Neural crest cell (in vitro differentiated cells): ENCODE results near the gene TCF7L1. TPM values are rescaled to one million over a fixed set of nuclear protein-coding genes. Genes with fewer than 3 reads are reported as not detected.

ENCODE experiments used
- DNase-seq: peaks from one replicate; pipeline ENCODE4 v3.0.0; 2021; ENCODE audit warnings: low read depth, mixed read lengths, low spot score
- H3K27ac Mint-ChIP-seq: one replicate; pipeline ENCODE4 v1.8.0; 2021; ENCODE audit warnings: mild to moderate bottlenecking, mixed read lengths; ENCODE audit not compliant: unreplicated experiment
- H3K27me3 Mint-ChIP-seq: 2 replicates; pipeline ENCODE4 v1.8.0; 2021; ENCODE audit warnings: low read depth, mild to moderate bottlenecking, mixed read lengths
- H3K36me3 Mint-ChIP-seq: 2 replicates; pipeline ENCODE4 v1.8.0; 2021; ENCODE audit warnings: low read depth, mild to moderate bottlenecking, mixed read lengths
- H3K4me1 Mint-ChIP-seq: 2 replicates; pipeline ENCODE4 v1.8.0; 2021; ENCODE audit warnings: mixed read lengths
- H3K4me3 Mint-ChIP-seq: one replicate; pipeline ENCODE4 v1.8.0; 2021; ENCODE audit warnings: mild to moderate bottlenecking, mixed read lengths
- H3K9me3 Mint-ChIP-seq: 2 replicates; pipeline ENCODE4 v1.8.0; 2021; ENCODE audit warnings: mixed read lengths
- CTCF ChIP-seq: fragments of 200-600 bp; sonication (generic); conservative IDR thresholded peaks from 2 replicates; pipeline ENCODE4 v1.5.0; 2021; ENCODE audit warnings: antibody characterized with exemption, mild to moderate bottlenecking
- total RNA-seq: library from RNA; stranded (reverse); gene quantifications from 2 replicates; pipeline ENCODE4 v1.2.1, GENCODE V29; 2021

Gene TCF7L1
- total RNA-seq, 1 donor from 2014 or later: 40.3 TPM

- H3K9me3 Mint-ChIP-seq: no peaks in the 10 kb centered on the region
- TF ChIP-seq CTCF: no peak
- H3K27ac Mint-ChIP-seq: peak overlapping the region; percentile 19
- H3K4me1 Mint-ChIP-seq: peaks cover 42% of the 10 kb centered on the region
- H3K27me3 Mint-ChIP-seq: peaks cover 5% of the 10 kb centered on the region
- DNase-seq: no peak
- peak overlapping the region; percentile 93 for H3K4me3 Mint-ChIP-seq
- H3K36me3 Mint-ChIP-seq: no peaks in the 10 kb centered on the region
Observed at GRCh38 chr2:85132397-85132796, 795 bp upstream of the TCF7L1 start.

- no peaks in the 10 kb centered on the region for H3K9me3 Mint-ChIP-seq
- no peak for TF ChIP-seq CTCF
- peak overlapping the region; percentile 6 for H3K27ac Mint-ChIP-seq
- H3K27me3 Mint-ChIP-seq: peaks cover 5% of the 10 kb centered on the region
- peak; percentile 45 for DNase-seq
- H3K4me3 Mint-ChIP-seq: peak overlapping the region; percentile 92
- peaks cover 42% of the 10 kb centered on the region for H3K4me1 Mint-ChIP-seq
- no peaks in the 10 kb centered on the region for H3K36me3 Mint-ChIP-seq
Observed at GRCh38 chr2:85133751-85134254, 611 bp downstream of the TCF7L1 start.

GRCh38 chr2:85134255-85134895, 1.2 kb downstream of the TCF7L1 start:
- peak; percentile 51 for DNase-seq
- Mint-ChIP-seq H3K9me3 (no peaks in the 10 kb centered on the region), H3K4me3 (peak overlapping the region; percentile 92), H3K36me3 (no peaks in the 10 kb centered on the region), H3K27ac (peak overlapping the region; percentile 88), H3K4me1 (peaks cover 42% of the 10 kb centered on the region), H3K27me3 (peaks cover 5% of the 10 kb centered on the region)
- peak; percentile 11 for TF ChIP-seq CTCF

- H3K4me3 Mint-ChIP-seq: peak overlapping the region; percentile 92
- H3K27me3 Mint-ChIP-seq: peaks cover 5% of the 10 kb centered on the region
- no peak for DNase-seq
- peak overlapping the region; percentile 88 for H3K27ac Mint-ChIP-seq
- H3K4me1 Mint-ChIP-seq: peaks cover 47% of the 10 kb centered on the region
- TF ChIP-seq CTCF: no peak
- no peaks in the 10 kb centered on the region for H3K9me3 Mint-ChIP-seq
- H3K36me3 Mint-ChIP-seq: peaks cover 5% of the 10 kb centered on the region
Observed at GRCh38 chr2:85134896-85135659, 1.9 kb downstream of the TCF7L1 start.

- Mint-ChIP-seq H3K9me3 (no peaks in the 10 kb centered on the region), H3K36me3 (peaks cover 5% of the 10 kb centered on the region), H3K4me1 (peaks cover 50% of the 10 kb centered on the region), H3K27ac (no peak overlapping the region), H3K27me3 (peaks cover 5% of the 10 kb centered on the region), H3K4me3 (peak overlapping the region; percentile 92)
- DNase-seq: no peak
- TF ChIP-seq CTCF: no peak
Observed at GRCh38 chr2:85135660-85135914, 2.4 kb downstream of the TCF7L1 start.
